Epithelial cell of esophagus (primary cell): ENCODE results near the gene PBX3.

Source experiments
- DNase-seq: peaks from one replicate; pipeline ENCODE4 v3.0.0; 2010; ENCODE audit warnings: low read depth
- H3K4me3 ChIP-seq: 2 replicates; pipeline ENCODE4 v1.5.1; 2011; ENCODE audit warnings: mild to moderate bottlenecking, low read length, control low read depth
- CTCF ChIP-seq: IDR thresholded peaks from 2 replicates; pipeline ENCODE4 v1.5.1; 2011; ENCODE audit warnings: low read depth, mild to moderate bottlenecking, low read length, control low read depth, inconsistent platforms; ENCODE audit not compliant: insufficient read depth; ENCODE audit errors: missing control alignments

The PBX3 gene

GRCh38 chr9:125926936-125927335 is 179.8 kb downstream of the PBX3 start:
- TF ChIP-seq CTCF = no peak
- H3K4me3 ChIP-seq = no peak overlapping the region
- DNase-seq = no peak

DNA sequence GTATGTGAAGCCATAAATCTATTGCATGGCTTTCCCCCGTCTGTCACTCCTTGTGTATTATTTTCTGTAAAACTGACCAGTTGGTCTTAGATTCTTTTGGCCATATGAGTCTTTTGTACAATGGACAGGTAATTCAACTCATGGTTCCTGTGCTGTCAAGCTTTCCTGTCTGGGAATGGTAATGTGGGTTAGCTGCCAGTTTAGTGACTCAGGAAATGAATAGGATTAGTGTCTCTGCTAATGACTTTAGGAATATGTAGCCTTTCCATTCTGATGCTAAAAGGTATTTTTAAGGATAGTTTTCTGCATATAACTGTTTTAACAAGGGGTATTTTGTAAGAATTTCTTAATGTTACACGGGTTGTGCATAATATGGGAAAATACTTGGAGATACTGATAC is 182.7 kb downstream of the PBX3 start:
- TF ChIP-seq CTCF = no peak
- peak; percentile 68 for DNase-seq
- H3K4me3 ChIP-seq = no peak overlapping the region

- peak; percentile 11 for DNase-seq
- H3K4me3 ChIP-seq = no peak overlapping the region
- no peak for TF ChIP-seq CTCF
Measured at GRCh38 chr9:125931211-125931610, 184.0 kb downstream of the PBX3 start.

DNA sequence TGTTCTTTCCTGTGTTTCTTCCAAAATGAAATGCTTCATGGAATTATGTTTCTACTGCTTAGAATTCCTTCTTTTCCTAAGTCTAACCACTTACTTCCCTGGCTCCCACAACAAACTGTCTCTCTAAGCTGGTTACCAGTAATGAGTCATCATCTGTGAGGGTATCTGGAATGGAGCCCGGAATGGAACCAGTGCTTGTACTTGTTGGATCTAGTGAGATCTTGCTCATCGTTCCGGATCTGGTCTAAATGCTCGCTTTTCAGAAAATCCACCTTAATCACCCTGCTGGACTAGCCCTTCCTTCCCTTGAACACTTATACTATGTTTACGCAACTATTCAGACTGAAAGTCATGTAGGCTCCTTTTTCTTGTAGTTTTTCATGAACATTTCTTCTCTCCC is 184.8 kb downstream of the PBX3 start:
- peak; percentile 6 for TF ChIP-seq CTCF
- DNase-seq = peak; percentile 99

GRCh38 chr9:125932746-125933455 is 185.7 kb downstream of the PBX3 start:
- TF ChIP-seq CTCF = no peak
- no peak overlapping the region for H3K4me3 ChIP-seq
- peak; percentile 59 for DNase-seq

More for the DNA sequence above, 184.8 kb downstream of the PBX3 start:
- H3K4me3 ChIP-seq = no peak overlapping the region

GRCh38 chr9:125942125-125942524 is 195.0 kb downstream of the PBX3 start:
- peak; percentile 28 for DNase-seq
- no peak for TF ChIP-seq CTCF

DNA sequence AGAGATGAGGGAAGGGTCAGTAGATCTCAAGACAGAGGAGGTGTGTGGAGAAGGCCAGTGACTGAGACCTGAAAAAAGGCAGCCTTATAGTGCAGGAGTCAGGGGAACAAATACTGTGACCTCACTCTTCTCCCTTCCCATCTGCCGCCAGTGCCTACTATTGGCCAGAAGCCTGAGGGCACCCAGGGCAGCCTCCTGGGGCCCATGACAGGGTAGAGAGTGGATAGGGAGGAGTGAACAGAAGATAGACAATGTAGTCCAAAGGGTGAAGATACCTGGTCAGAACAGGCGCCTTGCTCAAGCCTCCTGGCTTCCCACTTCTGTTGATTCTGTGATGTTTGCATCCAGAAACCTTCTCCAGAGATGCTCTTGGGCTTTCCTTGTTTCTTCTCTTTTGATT is 196.7 kb downstream of the PBX3 start:
- no peak for TF ChIP-seq CTCF
- no peak for DNase-seq
- no peak overlapping the region for H3K4me3 ChIP-seq

More at GRCh38 chr9:125942125-125942524, 195.0 kb downstream of the PBX3 start:
- H3K4me3 ChIP-seq = no peak overlapping the region
